GM23248 (cell line): ENCODE data around the gene LTBP4.

Experiments
- EZH2 ChIP-seq: fragments of 200-600 bp; sonication (generic); IDR thresholded peaks from 2 replicates; pipeline ENCODE4 v1.6.1; 2018; ENCODE audit warnings: antibody characterized with exemption, mild to moderate bottlenecking; ENCODE audit not compliant: insufficient read depth, poor library complexity, severe bottlenecking
- EZH2phosphoT487 ChIP-seq: fragments of 200-600 bp; sonication (generic); IDR thresholded peaks from 2 replicates; pipeline ENCODE4 v1.6.1; 2018; ENCODE audit warnings: antibody characterized with exemption, moderate library complexity, mild to moderate bottlenecking, low read depth; ENCODE audit not compliant: insufficient read depth

- TF ChIP-seq EZH2 (no peak), EZH2phosphoT487 (no peak)
These were observed 3.0 kb downstream of the LTBP4 start for GRCh38 chr19:40604171-40604646.
